ENCODE results near the gene TTC17. TPM values are rescaled to one million over a fixed set of nuclear protein-coding genes. Genes with fewer than 3 reads are reported as not detected.
"Not testable (repeated sequence)": the region's sequence is repeated elsewhere in the genome, so short reads cannot be mapped to it uniquely, and the experiment has no call there.

The TTC17 gene
- total RNA-seq, 1 donor from 2014 or later: 53.8 TPM

DNA sequence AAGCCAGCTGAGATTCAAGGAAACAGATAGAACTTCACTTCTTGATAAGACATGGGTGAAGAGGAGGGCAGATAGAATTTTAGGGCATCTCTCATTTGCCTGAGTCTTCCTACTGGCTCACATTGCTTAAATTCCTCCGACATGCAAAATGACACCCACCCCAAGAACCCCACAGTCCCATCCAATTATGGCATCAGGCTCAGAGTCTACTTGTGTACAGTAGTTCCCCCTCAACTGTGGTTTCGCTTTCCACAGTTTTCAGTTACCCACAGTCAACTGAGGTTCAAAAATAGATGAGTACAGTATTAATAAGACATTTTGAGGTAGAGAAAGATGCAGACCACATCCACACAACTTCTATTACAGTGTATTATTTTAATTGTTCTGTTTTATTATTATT, 99.8 kb downstream of the TTC17 start:
- H3K27me3 Mint-ChIP-seq (ENCODE audit: low read depth): no peaks in the 10 kb centered on the region
- TF ChIP-seq, protein P1, sequence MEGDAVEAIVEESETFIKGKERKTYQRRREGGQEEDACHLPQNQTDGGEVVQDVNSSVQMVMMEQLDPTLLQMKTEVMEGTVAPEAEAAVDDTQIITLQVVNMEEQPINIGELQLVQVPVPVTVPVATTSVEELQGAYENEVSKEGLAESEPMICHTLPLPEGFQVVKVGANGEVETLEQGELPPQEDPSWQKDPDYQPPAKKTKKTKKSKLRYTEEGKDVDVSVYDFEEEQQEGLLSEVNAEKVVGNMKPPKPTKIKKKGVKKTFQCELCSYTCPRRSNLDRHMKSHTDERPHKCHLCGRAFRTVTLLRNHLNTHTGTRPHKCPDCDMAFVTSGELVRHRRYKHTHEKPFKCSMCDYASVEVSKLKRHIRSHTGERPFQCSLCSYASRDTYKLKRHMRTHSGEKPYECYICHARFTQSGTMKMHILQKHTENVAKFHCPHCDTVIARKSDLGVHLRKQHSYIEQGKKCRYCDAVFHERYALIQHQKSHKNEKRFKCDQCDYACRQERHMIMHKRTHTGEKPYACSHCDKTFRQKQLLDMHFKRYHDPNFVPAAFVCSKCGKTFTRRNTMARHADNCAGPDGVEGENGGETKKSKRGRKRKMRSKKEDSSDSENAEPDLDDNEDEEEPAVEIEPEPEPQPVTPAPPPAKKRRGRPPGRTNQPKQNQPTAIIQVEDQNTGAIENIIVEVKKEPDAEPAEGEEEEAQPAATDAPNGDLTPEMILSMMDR (IDR thresholded peaks at IDR 0.05): no peak
- H3K4me3 Mint-ChIP-seq (ENCODE audit: unreplicated experiment): no peak overlapping the region
- H3K9me3 Mint-ChIP-seq (ENCODE audit: low read depth): peaks cover 5% of the 10 kb centered on the region
- DNase-seq (ENCODE audit: low spot score): no peak
- no peaks in the 10 kb centered on the region for H3K4me1 Mint-ChIP-seq (ENCODE audit: low read depth)
- H3K36me3 Mint-ChIP-seq (ENCODE audit: low read depth): peaks cover 51% of the 10 kb centered on the region
- no peak overlapping the region for H3K27ac Mint-ChIP-seq (ENCODE audit: unreplicated experiment)

DNA sequence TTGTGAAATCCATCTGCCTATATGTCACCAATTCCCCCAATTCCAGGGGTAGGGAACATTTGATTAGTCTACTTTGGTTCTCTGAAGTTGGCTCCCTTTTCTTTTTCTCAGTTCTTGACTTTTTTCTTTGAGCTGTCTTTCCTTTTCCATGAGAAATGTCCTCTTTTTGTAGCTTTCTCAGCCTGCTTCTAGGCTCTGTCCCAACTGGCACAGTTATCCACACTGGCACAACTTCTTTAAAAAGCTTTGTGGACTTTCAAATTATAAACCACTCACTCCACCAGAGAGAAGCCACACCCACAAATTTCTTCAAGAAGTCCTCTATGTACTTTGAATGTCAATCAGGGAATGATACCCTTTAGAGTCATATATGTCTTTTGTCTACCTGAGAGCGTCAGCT, 100.5 kb downstream of the TTC17 start:
- no peak overlapping the region for H3K4me3 Mint-ChIP-seq (ENCODE audit: unreplicated experiment)
- H3K4me1 Mint-ChIP-seq (ENCODE audit: low read depth): no peaks in the 10 kb centered on the region
- peaks cover 8% of the 10 kb centered on the region for H3K9me3 Mint-ChIP-seq (ENCODE audit: low read depth)
- no peaks in the 10 kb centered on the region for H3K27me3 Mint-ChIP-seq (ENCODE audit: low read depth)
- H3K27ac Mint-ChIP-seq (ENCODE audit: unreplicated experiment): no peak overlapping the region
- TF ChIP-seq, protein P1 (IDR thresholded peaks at IDR 0.05): no peak
- no peak for DNase-seq (ENCODE audit: low spot score)
- H3K36me3 Mint-ChIP-seq (ENCODE audit: low read depth): peaks cover 52% of the 10 kb centered on the region

DNA sequence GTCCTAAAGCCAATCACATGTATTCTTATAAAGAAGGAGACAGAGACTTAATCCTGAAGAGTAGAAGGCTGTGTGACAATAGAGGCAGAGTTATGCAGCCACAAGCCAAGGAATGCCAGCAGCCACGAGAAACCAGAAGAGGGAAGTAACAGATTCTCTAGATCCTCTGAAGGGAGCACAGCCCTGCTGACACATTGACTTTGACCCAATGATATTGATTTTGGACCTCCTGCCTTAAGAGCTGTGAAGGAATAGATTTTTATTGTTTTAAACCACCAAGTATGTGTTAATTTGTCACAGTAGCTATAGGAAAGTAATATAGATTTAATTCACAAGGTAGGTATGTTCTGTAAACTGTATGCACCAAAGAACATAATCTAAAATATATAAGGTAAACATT, 103.6 kb downstream of the TTC17 start:
- H3K27ac Mint-ChIP-seq (ENCODE audit: unreplicated experiment): no peak overlapping the region
- no peaks in the 10 kb centered on the region for H3K4me1 Mint-ChIP-seq (ENCODE audit: low read depth)
- peaks cover 65% of the 10 kb centered on the region for H3K36me3 Mint-ChIP-seq (ENCODE audit: low read depth)
- TF ChIP-seq, protein P1 (IDR thresholded peaks at IDR 0.05): no peak
- no peak overlapping the region for H3K4me3 Mint-ChIP-seq (ENCODE audit: unreplicated experiment)
- no peaks in the 10 kb centered on the region for H3K27me3 Mint-ChIP-seq (ENCODE audit: low read depth)
- no peak for DNase-seq (ENCODE audit: low spot score)
- peaks cover 30% of the 10 kb centered on the region for H3K9me3 Mint-ChIP-seq (ENCODE audit: low read depth)

DNA sequence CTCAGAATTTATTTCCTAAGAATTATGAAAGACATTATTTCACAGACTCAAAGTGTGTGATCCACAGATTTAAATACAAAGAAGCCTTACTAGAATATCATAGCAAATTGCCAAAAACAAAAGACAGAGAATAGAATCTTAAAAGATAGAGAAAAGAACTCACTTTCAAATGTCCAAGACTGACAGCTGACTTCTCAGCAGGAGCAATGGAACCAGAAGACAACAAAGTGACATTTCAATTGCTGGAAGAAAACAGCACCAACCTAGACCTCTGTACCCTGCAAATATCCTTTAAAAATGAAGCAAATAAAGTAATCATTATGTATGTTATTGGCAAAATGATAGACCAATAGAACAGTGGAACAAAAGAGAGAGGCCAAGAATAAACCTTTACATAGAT, 109.2 kb downstream of the TTC17 start:
- Mint-ChIP-seq H3K9me3 (ENCODE audit: low read depth) (peaks cover 45% of the 10 kb centered on the region), H3K4me1 (ENCODE audit: low read depth) (no peaks in the 10 kb centered on the region), H3K27me3 (ENCODE audit: low read depth) (no peaks in the 10 kb centered on the region), H3K36me3 (ENCODE audit: low read depth) (peaks cover 49% of the 10 kb centered on the region), H3K4me3 (ENCODE audit: unreplicated experiment) (no peak overlapping the region), H3K27ac (ENCODE audit: unreplicated experiment) (no peak overlapping the region)
- no peak for DNase-seq (ENCODE audit: low spot score)
- TF ChIP-seq, protein P1 (IDR thresholded peaks at IDR 0.05): no peak

DNA sequence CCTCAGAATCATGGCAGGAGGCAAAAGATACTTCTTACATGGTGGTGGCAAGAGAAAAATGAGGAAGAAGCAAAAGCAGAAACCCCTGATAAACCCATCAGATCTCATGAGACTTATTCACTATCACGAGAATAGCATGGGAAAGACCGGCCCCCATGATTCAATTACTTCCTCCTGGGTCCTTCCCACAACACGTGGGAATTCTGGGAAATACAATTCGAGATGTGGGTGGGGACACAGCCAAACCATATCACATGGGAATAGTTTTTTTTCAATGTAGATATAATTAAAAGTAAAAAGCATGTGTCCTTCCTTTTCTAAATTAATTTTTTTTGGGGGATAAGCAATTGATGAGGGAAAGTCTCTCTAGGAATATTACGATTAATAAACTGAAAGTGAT, 118.8 kb downstream of the TTC17 start:
- H3K9me3 Mint-ChIP-seq (ENCODE audit: low read depth): peaks cover 52% of the 10 kb centered on the region
- DNase-seq (ENCODE audit: low spot score); H3K27me3 Mint-ChIP-seq (ENCODE audit: low read depth); H3K27ac Mint-ChIP-seq (ENCODE audit: unreplicated experiment); H3K4me1 Mint-ChIP-seq (ENCODE audit: low read depth); H3K4me3 Mint-ChIP-seq (ENCODE audit: unreplicated experiment): not testable (repeated sequence)
- peaks cover 40% of the 10 kb centered on the region for H3K36me3 Mint-ChIP-seq (ENCODE audit: low read depth)

DNA sequence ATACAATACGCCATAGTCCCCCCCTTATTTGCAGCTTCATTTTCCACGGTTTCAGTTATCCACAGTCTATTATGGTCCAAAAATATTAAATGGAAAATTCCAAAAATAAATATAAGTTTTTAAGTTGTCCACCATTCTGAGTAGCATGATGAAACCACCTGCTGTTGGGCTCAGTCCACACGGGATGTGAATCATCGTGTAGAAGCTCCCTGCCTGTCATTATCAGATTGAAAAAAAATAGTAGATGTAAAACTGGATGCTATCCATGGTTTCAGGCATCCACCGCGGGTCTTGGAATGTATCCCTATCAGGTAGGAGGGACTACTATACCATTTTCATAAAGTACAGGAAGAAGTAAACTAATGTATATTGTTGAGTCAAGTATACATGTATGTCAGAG, 127.4 kb downstream of the TTC17 start:
- Mint-ChIP-seq H3K27me3 (ENCODE audit: low read depth) (no peaks in the 10 kb centered on the region), H3K4me3 (ENCODE audit: unreplicated experiment) (no peak overlapping the region), H3K27ac (ENCODE audit: unreplicated experiment) (no peak overlapping the region), H3K4me1 (ENCODE audit: low read depth) (no peaks in the 10 kb centered on the region), H3K36me3 (ENCODE audit: low read depth) (peaks cover 19% of the 10 kb centered on the region), H3K9me3 (ENCODE audit: low read depth) (peaks cover 10% of the 10 kb centered on the region)
- no peak for DNase-seq (ENCODE audit: low spot score)
- TF ChIP-seq, protein P1 (IDR thresholded peaks at IDR 0.05): no peak

All from chondrocyte (in vitro differentiated cells).